HCT116 (cell line): ENCODE results near the gene INO80. TPM values are rescaled to one million over a fixed set of nuclear protein-coding genes. Genes with fewer than 3 reads are reported as not detected.

ENCODE experiments used
- ATAC-seq: fragments of 200-7000 bp; cut with Tn5 transposase; 2 replicates; pipeline ENCODE4 v1.9.1; 2020; ENCODE audit warnings: mild to moderate bottlenecking, moderate library complexity
- BruUV-seq: library from RNA; stranded (reverse); fragments of 400-500 nt; replicated peaks from 2 replicates; lab custom pipeline; 2021; lab: Mats Ljungman, UMichigan
- CTCF ChIA-PET: fragments of 300-600 bp; sonication (Branson Sonifier 250); formaldehyde crosslinking; loops from one replicate; lab custom pipeline; 2021; ENCODE audit warnings: antibody characterized with exemption; lab: Charles Lee
- POLR2A ChIA-PET: fragments of 300-600, 350-600 bp; sonication (Branson Sonifier 250); formaldehyde crosslinking; loops from one replicate; lab custom pipeline; 2021; ENCODE audit warnings: antibody characterized with exemption; lab: Charles Lee
- RAD21 ChIA-PET, 2 experiments: fragments of 300-600 bp; sonication (Branson Sonifier 250); formaldehyde crosslinking; loops; one replicate each; lab custom pipeline; 2023; ENCODE audit warnings: low total read pairs in 2 of 2; ENCODE audit not compliant: uncharacterized antibody in 2 of 2, unreplicated experiment in 2 of 2, low non-redundant PET in 1 of 2; lab: Charles Lee
- DNase-seq: peaks from one replicate; pipeline ENCODE4 v3.0.0-alpha.2; 2010; ENCODE audit warnings: low read depth, low spot score
- H2AFZ ChIP-seq: fragments of 200-600 bp; shearing (Covaris generic), sonication (generic); 2 replicates; pipeline ENCODE4 v1.6.1; 2017; ENCODE audit warnings: low read depth, mixed run types, mixed read lengths, antibody characterized with exemption, low read length; ENCODE audit not compliant: poor library complexity, severe bottlenecking
- H3K27ac ChIP-seq: 2 replicates; pipeline ENCODE4 v1.5.1; 2012; ENCODE audit warnings: low read depth, low read length
- H3K27me3 ChIP-seq: fragments of 200-600 bp; sonication (generic); 2 replicates; pipeline ENCODE4 v1.6.1; 2016; ENCODE audit warnings: mixed run types, low read length, mixed read lengths; ENCODE audit not compliant: insufficient read depth
- H3K36me3 ChIP-seq, 2 experiments: fragments of 200-500 bp in 1 of 2; fragments of 200-600 bp in 1 of 2; sonication (Bioruptor generic) in 1 of 2; sonication (generic) in 1 of 2; 2 replicates each; pipeline versions ENCODE4 v1.5.1 to v1.6.1; 2014 to 2016; ENCODE audit warnings: low read length in 2 of 2, inconsistent platforms in 1 of 2, mixed read lengths in 1 of 2, mixed run types in 1 of 2; ENCODE audit not compliant: insufficient read depth in 2 of 2, control insufficient read depth in 1 of 2
- H3K4me1 ChIP-seq, 2 experiments: fragments of 200-600 bp in 1 of 2; sonication (generic) in 1 of 2; 2 replicates each; pipeline versions ENCODE4 v1.5.1 to v1.6.1; 2012 to 2017; ENCODE audit warnings: low read length in 2 of 2, inconsistent platforms in 1 of 2, mild to moderate bottlenecking in 1 of 2, mixed read lengths in 1 of 2, mixed run types in 1 of 2, moderate library complexity in 1 of 2; ENCODE audit not compliant: insufficient read depth in 2 of 2, control insufficient read depth in 1 of 2
- H3K4me2 ChIP-seq: fragments of 200-600 bp; sonication (generic); 2 replicates; pipeline ENCODE4 v1.6.1; 2017; ENCODE audit warnings: mixed run types, low read length, mixed read lengths
- H3K4me3 ChIP-seq, 2 experiments: fragments of 200-600 bp in 1 of 2; sonication (generic) in 1 of 2; replicated peaks in 1 of 2; 2 replicates each; pipeline ENCODE4 v1.5.1; 2011 to 2016; ENCODE audit warnings: low read length in 2 of 2, control low read depth in 1 of 2, low read depth in 1 of 2, mild to moderate bottlenecking in 1 of 2, mixed read lengths in 1 of 2, mixed run types in 1 of 2
- H3K79me2 ChIP-seq: fragments of 200-600 bp; sonication (generic); 2 replicates; pipeline ENCODE4 v1.6.1; 2017; ENCODE audit warnings: mild to moderate bottlenecking, mixed run types, low read length, moderate library complexity, mixed read lengths; ENCODE audit not compliant: insufficient read depth
- H3K9ac ChIP-seq: fragments of 200-600 bp; sonication (generic); 2 replicates; pipeline ENCODE4 v1.6.1; 2016; ENCODE audit warnings: low read length, mixed read lengths
- H3K9me2 ChIP-seq: fragments of 200-600 bp; sonication (generic), shearing (Covaris generic); 2 replicates; pipeline ENCODE4 v1.6.1; 2017; ENCODE audit warnings: mixed run types, mild to moderate bottlenecking, moderate library complexity; ENCODE audit not compliant: insufficient read depth
- H3K9me3 ChIP-seq, 2 experiments: fragments of 200-500 bp in 1 of 2; fragments of 200-600 bp in 1 of 2; sonication (Bioruptor generic) in 1 of 2; sonication (generic) in 1 of 2; 2 replicates each; pipeline ENCODE4 v1.6.1; 2014 to 2017; ENCODE audit warnings: low read length in 2 of 2, mixed read lengths in 2 of 2, inconsistent platforms in 1 of 2, low read depth in 1 of 2, mild to moderate bottlenecking in 1 of 2, mixed run types in 1 of 2, moderate library complexity in 1 of 2; ENCODE audit not compliant: control insufficient read depth in 1 of 2, insufficient read depth in 1 of 2
- H4K20me1 ChIP-seq: fragments of 200-600 bp; sonication (generic), shearing (Covaris generic); 2 replicates; pipeline ENCODE4 v1.6.1; 2017; ENCODE audit warnings: mixed run types, mild to moderate bottlenecking, moderate library complexity; ENCODE audit not compliant: insufficient read depth
- CBX3 ChIP-seq: IDR thresholded peaks from 2 replicates; pipeline ENCODE4 v1.6.1; 2012; ENCODE audit warnings: low read depth
- CEBPB ChIP-seq: IDR thresholded peaks from 2 replicates; pipeline ENCODE4 v1.6.1; 2012; ENCODE audit warnings: low read depth
- EGR1 ChIP-seq: IDR thresholded peaks from 2 replicates; pipeline ENCODE4 v1.6.1; 2012; ENCODE audit warnings: low read depth
- ELF1 ChIP-seq: IDR thresholded peaks from 2 replicates; pipeline ENCODE4 v1.6.1; 2012; ENCODE audit warnings: low read depth, borderline replicate concordance
- EZH2phosphoT487 ChIP-seq: fragments of 200-600 bp; IDR thresholded peaks from 2 replicates; pipeline ENCODE4 v1.6.1; 2018; ENCODE audit warnings: antibody characterized with exemption, borderline replicate concordance
- FOSL1 ChIP-seq: IDR thresholded peaks from 2 replicates; pipeline ENCODE4 v1.6.1; 2012; ENCODE audit warnings: low read depth
- JUND ChIP-seq: IDR thresholded peaks from 2 replicates; pipeline ENCODE4 v1.6.1; 2012
- POLR2AphosphoS5 ChIP-seq: IDR thresholded peaks from 2 replicates; pipeline ENCODE4 v1.6.1; 2011; ENCODE audit warnings: mild to moderate bottlenecking, low read depth, low read length, moderate library complexity
- RAD21 ChIP-seq: IDR thresholded peaks from 2 replicates; pipeline ENCODE4 v1.6.1; 2012; ENCODE audit warnings: low read depth, mild to moderate bottlenecking
- SIN3A ChIP-seq: IDR thresholded peaks from 2 replicates; pipeline ENCODE4 v1.6.1; 2012; ENCODE audit warnings: low read depth
- SP1 ChIP-seq: IDR thresholded peaks from 2 replicates; pipeline ENCODE4 v1.6.1; 2012; ENCODE audit warnings: low read depth
- SRF ChIP-seq: IDR thresholded peaks from 2 replicates; pipeline ENCODE4 v1.6.1; 2012; ENCODE audit warnings: low read depth
- TCF7L2 ChIP-seq: IDR thresholded peaks from 2 replicates; pipeline ENCODE4 v1.7.0; 2011; ENCODE audit warnings: borderline replicate concordance, inconsistent platforms; ENCODE audit not compliant: insufficient read depth, insufficient read length; ENCODE audit errors: extremely low read depth
- ZNF274 ChIP-seq: fragments of 200-500 bp; sonication (Bioruptor generic); IDR thresholded peaks from 2 replicates; pipeline ENCODE4 v1.6.1; 2014; ENCODE audit warnings: mild to moderate bottlenecking, low read depth, low read length, inconsistent platforms
- intact Hi-C: fragments of 100-400 bp; cut with micrococcal nuclease; formaldehyde crosslinking; loops from 2 replicates; pipeline ENCODE4 v1.10.0; 2022
- total RNA-seq: library from RNA; stranded (reverse); gene quantifications from one replicate; pipeline ENCODE4 v1.2.1, GENCODE V29; 2021; ENCODE audit not compliant: unreplicated experiment
- TF ChIP-seq, protein P1 (sequence below): IDR thresholded peaks from 2 replicates; pipeline ENCODE4 v1.6.1; 2011; ENCODE audit warnings: mild to moderate bottlenecking, low read length, moderate library complexity; ENCODE audit not compliant: insufficient replicate concordance; ENCODE audit errors: extremely low read depth
- TF ChIP-seq, protein P2 (sequence below), 3 experiments: fragments of 200-600 bp in 1 of 3; sonication (generic) in 1 of 3; IDR thresholded peaks in 2 of 3; conservative IDR thresholded peaks in 1 of 3; 2 replicates each; pipeline ENCODE4 v1.5.1; 2012 to 2017; ENCODE audit warnings: low read depth in 2 of 3, low read length in 2 of 3, antibody characterized with exemption in 1 of 3, borderline replicate concordance in 1 of 3, control low read depth in 1 of 3, mild to moderate bottlenecking in 1 of 3, mixed read lengths in 1 of 3, mixed run types in 1 of 3, moderate library complexity in 1 of 3; ENCODE audit not compliant: insufficient read depth in 1 of 3
- TF ChIP-seq, protein P3 (sequence below): IDR thresholded peaks from 2 replicates; pipeline ENCODE4 v1.6.1; 2012

The INO80 gene
- total RNA-seq, 1 experiment from 2014 or later, result 28.2 TPM

DNA sequence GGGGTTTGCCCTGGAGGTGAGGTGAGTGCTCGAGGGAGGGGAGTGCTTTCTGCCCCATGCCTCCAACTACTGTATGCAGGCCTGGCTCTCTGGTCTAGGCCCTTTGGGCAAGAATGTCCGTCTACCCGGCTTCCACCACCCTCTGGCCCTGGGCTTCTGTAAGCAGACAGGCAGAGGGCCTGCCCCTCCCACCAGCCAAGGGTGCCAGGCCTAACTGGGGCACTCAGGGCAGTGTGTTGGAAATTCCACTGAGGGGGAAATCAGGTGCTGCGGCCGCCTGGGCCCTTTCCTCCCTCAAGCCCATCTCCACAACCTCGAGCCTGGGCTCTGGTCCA lies 177.6 kb downstream of the INO80 start:
- TF ChIP-seq JUND, result no peak
- TF ChIP-seq, protein P1, sequence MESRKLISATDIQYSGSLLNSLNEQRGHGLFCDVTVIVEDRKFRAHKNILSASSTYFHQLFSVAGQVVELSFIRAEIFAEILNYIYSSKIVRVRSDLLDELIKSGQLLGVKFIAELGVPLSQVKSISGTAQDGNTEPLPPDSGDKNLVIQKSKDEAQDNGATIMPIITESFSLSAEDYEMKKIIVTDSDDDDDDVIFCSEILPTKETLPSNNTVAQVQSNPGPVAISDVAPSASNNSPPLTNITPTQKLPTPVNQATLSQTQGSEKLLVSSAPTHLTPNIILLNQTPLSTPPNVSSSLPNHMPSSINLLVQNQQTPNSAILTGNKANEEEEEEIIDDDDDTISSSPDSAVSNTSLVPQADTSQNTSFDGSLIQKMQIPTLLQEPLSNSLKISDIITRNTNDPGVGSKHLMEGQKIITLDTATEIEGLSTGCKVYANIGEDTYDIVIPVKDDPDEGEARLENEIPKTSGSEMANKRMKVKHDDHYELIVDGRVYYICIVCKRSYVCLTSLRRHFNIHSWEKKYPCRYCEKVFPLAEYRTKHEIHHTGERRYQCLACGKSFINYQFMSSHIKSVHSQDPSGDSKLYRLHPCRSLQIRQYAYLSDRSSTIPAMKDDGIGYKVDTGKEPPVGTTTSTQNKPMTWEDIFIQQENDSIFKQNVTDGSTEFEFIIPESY, result no peak
- no peak for TF ChIP-seq EZH2phosphoT487
- TF ChIP-seq ZNF274, result no peak
- TF ChIP-seq, protein P2, sequence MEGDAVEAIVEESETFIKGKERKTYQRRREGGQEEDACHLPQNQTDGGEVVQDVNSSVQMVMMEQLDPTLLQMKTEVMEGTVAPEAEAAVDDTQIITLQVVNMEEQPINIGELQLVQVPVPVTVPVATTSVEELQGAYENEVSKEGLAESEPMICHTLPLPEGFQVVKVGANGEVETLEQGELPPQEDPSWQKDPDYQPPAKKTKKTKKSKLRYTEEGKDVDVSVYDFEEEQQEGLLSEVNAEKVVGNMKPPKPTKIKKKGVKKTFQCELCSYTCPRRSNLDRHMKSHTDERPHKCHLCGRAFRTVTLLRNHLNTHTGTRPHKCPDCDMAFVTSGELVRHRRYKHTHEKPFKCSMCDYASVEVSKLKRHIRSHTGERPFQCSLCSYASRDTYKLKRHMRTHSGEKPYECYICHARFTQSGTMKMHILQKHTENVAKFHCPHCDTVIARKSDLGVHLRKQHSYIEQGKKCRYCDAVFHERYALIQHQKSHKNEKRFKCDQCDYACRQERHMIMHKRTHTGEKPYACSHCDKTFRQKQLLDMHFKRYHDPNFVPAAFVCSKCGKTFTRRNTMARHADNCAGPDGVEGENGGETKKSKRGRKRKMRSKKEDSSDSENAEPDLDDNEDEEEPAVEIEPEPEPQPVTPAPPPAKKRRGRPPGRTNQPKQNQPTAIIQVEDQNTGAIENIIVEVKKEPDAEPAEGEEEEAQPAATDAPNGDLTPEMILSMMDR (IDR thresholded peaks at IDR 0.05 in 2 of 3, conservative IDR thresholded peaks at IDR 0.05 in 1 of 3; ENCODE audit: borderline replicate concordance in 1 of 3, insufficient read depth in 1 of 3, low read depth in 2 of 3, low read length in 2 of 3), result no peak
- no peak for TF ChIP-seq EGR1
- no peak for TF ChIP-seq SRF
- TF ChIP-seq RAD21, result no peak
- TF ChIP-seq CEBPB, result no peak
- TF ChIP-seq SP1, result no peak
- TF ChIP-seq, protein P3, sequence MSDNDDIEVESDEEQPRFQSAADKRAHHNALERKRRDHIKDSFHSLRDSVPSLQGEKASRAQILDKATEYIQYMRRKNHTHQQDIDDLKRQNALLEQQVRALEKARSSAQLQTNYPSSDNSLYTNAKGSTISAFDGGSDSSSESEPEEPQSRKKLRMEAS, result no peak
- TF ChIP-seq CBX3, result no peak
- TF ChIP-seq SIN3A, result no peak
- no peak for TF ChIP-seq ELF1
- no peak for TF ChIP-seq POLR2AphosphoS5
- no peak for TF ChIP-seq FOSL1
- TF ChIP-seq TCF7L2, result no peak
- Histone ChIP-seq H2AFZ (no peak overlapping the region), H3K9ac (no peak overlapping the region), H3K9me2 (no peaks in the 10 kb centered on the region), H3K36me3 (no peaks in the 10 kb centered on the region), H3K79me2 (no peaks in the 10 kb centered on the region), H4K20me1 (no peaks in the 10 kb centered on the region), H3K27ac (peak overlapping the region; percentile 23; the same call in 1 of the 2 replicates), H3K4me3 (no peak overlapping the region), H3K4me1 (peaks cover 17 to 18% of the 10 kb centered on the region in 2 experiments; a peak in 3 of 4 replicates), H3K4me2 (no peak overlapping the region), H3K27me3 (no peaks in the 10 kb centered on the region), H3K9me3 (no peaks in the 10 kb centered on the region)
- ChIA-PET RAD21 (no interaction called here), CTCF (interaction anchor here (0.6 to 2.3 kb wide), 4 partner anchors 7 to 390 kb away, joined by 3 to 16 read pairs (median 6); partner anchors contain the start of gene CHAC1), POLR2A (interaction anchor here (1.8 to 5.7 kb wide), 2 partner anchors 9 to 15 kb away, joined by 8 to 39 read pairs; partner anchors contain the start of genes CHAC1 and DLL4)
- DNase-seq, result no peak
- intact Hi-C loops, result loop anchor here (10.0 kb wide), 1 partner anchor 246 kb away; no protein-coding TSS in a partner anchor
- ATAC-seq, result no peak
- BruUV-seq, result no TSS peak
